ENCODE results near the gene ARHGEF5.

The ARHGEF5 gene

GRCh38 chr7:144391014-144391413 is 35.8 kb downstream of the ARHGEF5 start:
- TF ChIP-seq CTCF (IDR thresholded peaks at IDR 0.05): no peak
- no peak for DNase-seq (ENCODE audit: low spot score)
- Histone ChIP-seq H3K27ac (no peak overlapping the region), H3K4me3 (no peak overlapping the region)

GRCh38 chr7:144391823-144392255 is 36.6 kb downstream of the ARHGEF5 start:
- peak; percentile 58 for TF ChIP-seq CTCF (IDR thresholded peaks at IDR 0.05)
- no peak for DNase-seq (ENCODE audit: low spot score)
- no peak overlapping the region for H3K27ac ChIP-seq
- H3K4me3 ChIP-seq: peak overlapping the region; percentile 32

DNA sequence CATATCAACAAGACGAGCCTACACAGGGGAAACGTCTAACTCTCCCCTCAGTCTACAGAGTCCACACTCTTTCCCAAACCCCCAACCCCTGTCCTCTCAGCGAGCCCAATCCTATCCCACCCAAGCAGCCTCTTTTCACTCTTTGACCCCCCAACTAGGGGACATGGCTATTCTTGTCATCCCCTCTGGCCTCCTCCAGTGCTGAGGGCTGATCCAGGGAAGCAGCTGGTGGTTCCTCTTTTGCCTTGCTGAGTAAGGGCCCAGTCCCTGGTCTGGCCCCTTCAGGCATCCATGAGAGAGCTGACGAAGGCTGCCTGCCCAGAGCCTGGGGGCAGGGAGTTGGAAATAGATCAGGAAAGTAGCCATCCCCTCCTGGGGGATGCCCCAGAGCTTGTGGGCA is 41.9 kb downstream of the ARHGEF5 start:
- no peak for DNase-seq (ENCODE audit: low spot score)
- Histone ChIP-seq H3K4me3 (no peak overlapping the region), H3K27ac (no peak overlapping the region)
- TF ChIP-seq CTCF (IDR thresholded peaks at IDR 0.05): no peak

GRCh38 chr7:144398291-144398690 is 43.1 kb downstream of the ARHGEF5 start:
- Histone ChIP-seq H3K4me3 (no peak overlapping the region), H3K27ac (no peak overlapping the region)
- no peak for TF ChIP-seq CTCF (IDR thresholded peaks at IDR 0.05)
- DNase-seq (ENCODE audit: low spot score): no peak

DNA sequence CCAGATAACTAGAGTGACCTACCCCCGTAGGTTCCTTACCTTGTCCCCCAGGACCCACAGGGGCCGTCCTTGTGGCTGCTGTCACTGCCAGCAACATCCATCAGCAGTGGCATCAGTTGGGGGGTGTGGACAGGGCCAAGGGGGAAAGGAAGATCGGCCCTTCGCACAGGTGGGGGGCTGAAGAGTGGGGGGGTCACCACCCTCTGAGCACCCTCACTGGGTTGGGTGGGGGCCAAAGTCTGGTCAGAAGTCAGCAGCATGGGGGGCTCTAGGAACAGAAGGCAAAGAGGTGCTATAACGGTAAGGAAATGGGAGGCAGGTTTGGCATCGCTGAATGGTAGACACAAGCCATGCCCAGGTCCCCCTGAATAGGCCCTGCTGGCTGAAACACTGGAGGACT is 43.7 kb downstream of the ARHGEF5 start:
- no peak for DNase-seq (ENCODE audit: low spot score)
- TF ChIP-seq CTCF (IDR thresholded peaks at IDR 0.05): no peak
- Histone ChIP-seq H3K4me3 (no peak overlapping the region), H3K27ac (no peak overlapping the region)

DNA sequence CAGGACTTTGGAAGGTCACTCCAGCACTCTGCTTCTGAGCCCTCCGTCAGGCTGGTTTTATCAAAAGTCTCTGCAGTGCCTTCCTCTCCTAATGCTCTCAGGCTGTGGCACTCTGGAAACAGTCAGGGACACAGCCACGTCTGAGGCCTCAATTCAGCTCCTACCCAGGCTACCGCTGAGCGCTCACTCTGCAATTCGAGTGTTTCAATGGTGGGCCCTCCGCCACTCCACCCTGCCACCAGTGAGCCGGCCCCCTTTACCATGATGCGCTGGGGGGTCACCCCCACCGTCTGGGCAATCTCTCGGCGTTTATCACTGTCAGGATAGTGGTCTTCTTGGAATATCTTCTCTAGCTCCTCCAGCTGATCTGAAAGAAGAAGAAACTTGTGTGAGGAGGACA is 44.7 kb downstream of the ARHGEF5 start:
- no peak overlapping the region for H3K27ac ChIP-seq
- no peak for TF ChIP-seq CTCF (IDR thresholded peaks at IDR 0.05)
- DNase-seq (ENCODE audit: low spot score): no peak
- no peak overlapping the region for H3K4me3 ChIP-seq

DNA sequence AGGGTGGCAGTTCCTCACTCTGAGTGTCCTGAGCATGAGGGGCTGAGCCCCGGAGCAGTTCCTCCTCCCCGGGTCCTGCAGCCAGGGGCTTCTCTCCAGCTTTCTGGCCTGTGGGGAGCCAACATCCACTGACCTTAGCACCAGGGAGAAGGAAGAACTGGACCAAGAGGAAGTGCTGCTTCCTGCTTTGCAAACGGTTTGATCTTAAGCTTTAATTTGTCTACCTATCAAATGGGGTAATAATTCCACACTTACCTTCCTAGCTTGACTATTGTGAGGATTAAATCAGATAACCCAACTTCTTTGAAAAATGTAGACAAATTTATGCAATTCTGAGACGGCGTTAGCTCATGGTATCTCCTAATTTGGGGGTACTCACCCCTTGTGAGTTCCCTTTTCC is 46.3 kb downstream of the ARHGEF5 start:
- no peak for DNase-seq (ENCODE audit: low spot score)
- no peak for TF ChIP-seq CTCF (IDR thresholded peaks at IDR 0.05)
- Histone ChIP-seq H3K4me3 (no peak overlapping the region), H3K27ac (no peak overlapping the region)
